B cell (primary cell): ENCODE results near the gene TOMM40. TPM values are rescaled to one million over a fixed set of nuclear protein-coding genes. Genes with fewer than 3 reads are reported as not detected.

ENCODE experiments used
- ATAC-seq: fragments of 200-7000 bp; cut with Tn5 transposase; one replicate; pipeline ENCODE4 v1.10.0; 2021; ENCODE audit warnings: low read depth, mild to moderate bottlenecking, moderate number of reproducible peaks, moderate library complexity
- CTCF ChIA-PET: fragments of 350-600 bp; sonication (Branson Sonifier 250); formaldehyde crosslinking; loops from one replicate; lab custom pipeline; 2021; ENCODE audit warnings: antibody characterized with exemption, inconsistent platforms; lab: Charles Lee
- POLR2A ChIA-PET: fragments of 350-600 bp; sonication (Branson Sonifier 250); formaldehyde crosslinking; loops from one replicate; lab custom pipeline; 2021; ENCODE audit warnings: antibody characterized with exemption; lab: Charles Lee
- DNase-seq: peaks from one replicate; pipeline ENCODE4 v3.0.0; 2013
- H2AFZ ChIP-seq: 2 replicates; pipeline ENCODE4 v1.6.1; 2012; ENCODE audit warnings: mild to moderate bottlenecking, low read depth, low read length; ENCODE audit not compliant: insufficient read depth, poor library complexity, severe bottlenecking
- H3K27ac ChIP-seq, 2 donors: 1 replicate in 1 of 2; 2 replicates in 1 of 2; pipeline ENCODE4 v1.5.1; 2012 to 2013; ENCODE audit warnings: low read length in 2 of 2, mild to moderate bottlenecking in 2 of 2, moderate library complexity in 1 of 2
- H3K27me3 ChIP-seq, 4 experiments: fragments of 200-600 bp in 1 of 4; sonication (generic) in 1 of 4; replicated peaks in 1 of 4; 1 replicate in 2 of 4; 2 replicates in 2 of 4; pipeline versions ENCODE4 v1.6.1 to v1.7.0; 2013 to 2016; ENCODE audit warnings: low read length in 3 of 4, mild to moderate bottlenecking in 2 of 4, mixed read lengths in 1 of 4, moderate library complexity in 1 of 4; ENCODE audit not compliant: insufficient read depth in 4 of 4, control insufficient read depth in 3 of 4; ENCODE audit errors: control extremely low read depth in 1 of 4
- H3K36me3 ChIP-seq, 2 experiments: replicated peaks in 1 of 2; 1 replicate in 1 of 2; 2 replicates in 1 of 2; pipeline versions ENCODE4 v1.6.1 to v1.7.1; 2013; ENCODE audit warnings: low read length in 1 of 2; ENCODE audit not compliant: insufficient read depth in 2 of 2, control insufficient read depth in 1 of 2; ENCODE audit errors: control extremely low read depth in 1 of 2, extremely low read depth in 1 of 2
- H3K4me1 ChIP-seq, 2 donors: fragments of 200-600 bp in 1 of 2; sonication (generic) in 1 of 2; 1 replicate in 1 of 2; 2 replicates in 1 of 2; pipeline versions ENCODE4 v1.5.1 to v1.6.1; 2013 to 2017; ENCODE audit warnings: low read length in 2 of 2; ENCODE audit not compliant: control insufficient read depth in 2 of 2, insufficient read depth in 2 of 2
- H3K4me2 ChIP-seq: replicated peaks from 2 replicates; pipeline ENCODE3; 2012; ENCODE audit warnings: mild to moderate bottlenecking, low read depth, low read length; ENCODE audit not compliant: poor library complexity, severe bottlenecking
- H3K4me3 ChIP-seq, 5 experiments: fragments of 200-600 bp in 1 of 5; sonication (generic) in 1 of 5; 1 replicate in 3 of 5; 2 replicates in 2 of 5; pipeline versions ENCODE4 v1.5.1 to v1.7.0; 2011 to 2016; ENCODE audit warnings: low read length in 4 of 5, mild to moderate bottlenecking in 4 of 5, low read depth in 2 of 5, control low read depth in 1 of 5, moderate library complexity in 1 of 5; ENCODE audit not compliant: insufficient read depth in 1 of 5; ENCODE audit errors: control extremely low read depth in 1 of 5, extremely low read depth in 1 of 5
- H3K79me2 ChIP-seq: fragments of 200-600 bp; sonication (generic); one replicate; pipeline ENCODE4 v1.6.0; 2016; ENCODE audit warnings: low read length; ENCODE audit not compliant: control insufficient read depth, insufficient read depth
- H3K9ac ChIP-seq: fragments of 200-600 bp; sonication (generic); 2 replicates; pipeline ENCODE4 v1.6.1; 2017; ENCODE audit warnings: mild to moderate bottlenecking, low read length, moderate library complexity
- H3K9me3 ChIP-seq, 3 donors: one replicate each; pipeline versions ENCODE4 v1.6.1 to v1.7.1; 2013; ENCODE audit warnings: low read length in 2 of 3; ENCODE audit not compliant: control insufficient read depth in 2 of 3, insufficient read depth in 1 of 3; ENCODE audit errors: control extremely low read depth in 1 of 3
- H4K20me1 ChIP-seq: 2 replicates; pipeline ENCODE4 v1.6.0; 2012; ENCODE audit warnings: mild to moderate bottlenecking, low read length; ENCODE audit not compliant: insufficient read depth, control insufficient read depth, poor library complexity, severe bottlenecking
- H3K27ac Mint-ChIP-seq: one replicate; pipeline ENCODE4 v1.8.0; 2021; ENCODE audit warnings: mixed read lengths
- H3K27me3 Mint-ChIP-seq: one replicate; pipeline ENCODE4 v1.8.0; 2021; ENCODE audit warnings: mixed read lengths
- H3K4me1 Mint-ChIP-seq: one replicate; pipeline ENCODE4 v1.8.0; 2021; ENCODE audit warnings: mixed read lengths
- H3K4me3 Mint-ChIP-seq: one replicate; pipeline ENCODE4 v1.8.0; 2021; ENCODE audit warnings: mixed read lengths
- H3K9me3 Mint-ChIP-seq: one replicate; pipeline ENCODE4 v1.8.0; 2022; ENCODE audit warnings: mixed read lengths; ENCODE audit not compliant: insufficient read depth
- EZH2 ChIP-seq: IDR thresholded peaks from 2 replicates; pipeline ENCODE4 v1.6.1; 2012; ENCODE audit warnings: borderline replicate concordance, low read depth, mild to moderate bottlenecking, moderate library complexity, low read length; ENCODE audit not compliant: insufficient read depth, poor library complexity, severe bottlenecking
- WGBS: methylation state at CpG from one replicate; pipeline ENCODE4 v1.1.5; 2013; ENCODE audit warnings: missing lambda C conversion rate; ENCODE audit not compliant: insufficient coverage; 5-methylcytosine and 5-hydroxymethylcytosine counted together
- intact Hi-C: fragments of 100-400 bp; cut with micrococcal nuclease; formaldehyde crosslinking; loops from one replicate; pipeline ENCODE4 v1.10.0; 2022
- polyA plus RNA-seq: library from polyadenylated mRNA; depleted of rRNA; stranded (reverse); fragments of >200 nt; gene quantifications from 2 replicates; pipeline ENCODE4 v1.2.3, GENCODE V29; 2012
- total RNA-seq, 2 donors: library from RNA; stranded (reverse); fragments of 120-200 nt in 1 of 2; gene quantifications; 1 replicate in 1 of 2; 2 replicates in 1 of 2; pipeline versions ENCODE4 v1.2.3 to v1.2.4, GENCODE V29; 2013 to 2022
- TF ChIP-seq, protein P1 (sequence below): fragments of 200-600 bp; IDR thresholded peaks from one replicate; pipeline ENCODE4 v1.8.0; 2022; ENCODE audit warnings: antibody characterized with exemption, mild to moderate bottlenecking

Gene TOMM40
- total and polyA plus RNA-seq, 2 donors (not counting 1 experiment from before 2014, with no cell fraction given): 30.9 to 31.1 TPM

- no peak for TF ChIP-seq EZH2
- TF ChIP-seq, protein P1, sequence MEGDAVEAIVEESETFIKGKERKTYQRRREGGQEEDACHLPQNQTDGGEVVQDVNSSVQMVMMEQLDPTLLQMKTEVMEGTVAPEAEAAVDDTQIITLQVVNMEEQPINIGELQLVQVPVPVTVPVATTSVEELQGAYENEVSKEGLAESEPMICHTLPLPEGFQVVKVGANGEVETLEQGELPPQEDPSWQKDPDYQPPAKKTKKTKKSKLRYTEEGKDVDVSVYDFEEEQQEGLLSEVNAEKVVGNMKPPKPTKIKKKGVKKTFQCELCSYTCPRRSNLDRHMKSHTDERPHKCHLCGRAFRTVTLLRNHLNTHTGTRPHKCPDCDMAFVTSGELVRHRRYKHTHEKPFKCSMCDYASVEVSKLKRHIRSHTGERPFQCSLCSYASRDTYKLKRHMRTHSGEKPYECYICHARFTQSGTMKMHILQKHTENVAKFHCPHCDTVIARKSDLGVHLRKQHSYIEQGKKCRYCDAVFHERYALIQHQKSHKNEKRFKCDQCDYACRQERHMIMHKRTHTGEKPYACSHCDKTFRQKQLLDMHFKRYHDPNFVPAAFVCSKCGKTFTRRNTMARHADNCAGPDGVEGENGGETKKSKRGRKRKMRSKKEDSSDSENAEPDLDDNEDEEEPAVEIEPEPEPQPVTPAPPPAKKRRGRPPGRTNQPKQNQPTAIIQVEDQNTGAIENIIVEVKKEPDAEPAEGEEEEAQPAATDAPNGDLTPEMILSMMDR: no peak
Observed at GRCh38 chr19:44894052-44894400, 3.0 kb downstream of the TOMM40 start.

DNA sequence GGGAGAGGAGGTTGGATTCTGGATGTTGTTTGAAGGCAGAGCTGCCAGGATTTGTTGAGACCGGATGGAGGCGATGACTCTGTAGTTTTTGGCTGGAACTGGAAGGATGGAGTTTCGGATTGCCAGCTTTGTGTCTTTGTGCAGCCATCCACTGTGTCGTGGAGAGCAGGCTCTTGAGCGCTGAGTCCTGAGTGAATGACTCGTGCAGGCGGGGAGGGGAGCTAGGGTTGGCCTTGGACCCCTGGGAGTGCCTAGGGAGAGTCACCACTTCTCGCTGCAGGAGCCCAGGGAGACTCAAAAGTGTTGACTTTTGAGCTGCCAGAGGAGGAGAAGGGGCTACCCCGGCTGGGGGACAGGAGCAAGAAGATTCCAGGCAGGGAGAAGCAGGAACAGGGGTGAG lies 3.9 kb downstream of the TOMM40 start:
- peaks cover 0 to 55% of the 10 kb centered on the region in 2 experiments for H3K36me3 ChIP-seq
- peaks cover 7% of the 10 kb centered on the region for H4K20me1 ChIP-seq
- no peak overlapping the region for H3K27ac ChIP-seq
- Mint-ChIP-seq H3K27me3 (no peaks in the 10 kb centered on the region), H3K27ac (no peak overlapping the region), H3K9me3 (no peaks in the 10 kb centered on the region), H3K4me1 (peaks cover 26% of the 10 kb centered on the region), H3K4me3 (no peak overlapping the region)
- H3K27me3 ChIP-seq: no peaks in the 10 kb centered on the region
- H3K4me1 ChIP-seq: peaks cover 10 to 16% of the 10 kb centered on the region in 2 donors
- H3K9me3 ChIP-seq: no peaks in the 10 kb centered on the region
- H3K4me3 ChIP-seq: no peak overlapping the region
- DNase-seq: no peak
- no peak overlapping the region for H3K9ac ChIP-seq
- H2AFZ ChIP-seq: no peak overlapping the region
- no peak overlapping the region for H3K4me2 ChIP-seq
- peaks cover 25% of the 10 kb centered on the region for H3K79me2 ChIP-seq
- intact Hi-C loops: no loop called here
- no peak for ATAC-seq
- ChIA-PET CTCF (interaction anchor here (1.1 kb wide), 1 partner anchor 11 kb away, joined by 3 read pairs; no protein-coding TSS in a partner anchor), POLR2A (no interaction called here)
- TF ChIP-seq EZH2: no peak
- TF ChIP-seq, protein P1: no peak
- 93% methylated on average over 9 of the region's 9 CpGs for WGBS

More at GRCh38 chr19:44894052-44894400, 3.0 kb downstream of the TOMM40 start:
- ChIA-PET POLR2A (interaction anchor here (0.7 kb wide), 1 partner anchor 141 kb away, joined by 6 read pairs; no protein-coding TSS in a partner anchor), CTCF (interaction anchor here (1.1 kb wide), 1 partner anchor 12 kb away, joined by 3 read pairs; no protein-coding TSS in a partner anchor)
- H3K4me1 Mint-ChIP-seq: peaks cover 27% of the 10 kb centered on the region
- peaks cover 0 to 52% of the 10 kb centered on the region in 2 experiments for H3K36me3 ChIP-seq
- H3K27ac ChIP-seq: no peak overlapping the region
- no peak for DNase-seq
- H3K79me2 ChIP-seq: peaks cover 25% of the 10 kb centered on the region
- no peak overlapping the region for H2AFZ ChIP-seq
- no peak overlapping the region for H3K9ac ChIP-seq
- H3K9me3 ChIP-seq: peaks cover 0 to 3% (median 0%) of the 10 kb centered on the region in 3 donors
- intact Hi-C loops: no loop called here
- no peak for ATAC-seq
- peaks cover 16 to 21% of the 10 kb centered on the region in 2 donors for H3K4me1 ChIP-seq
- H3K9me3 Mint-ChIP-seq: no peaks in the 10 kb centered on the region
- H3K4me2 ChIP-seq: no peak overlapping the region
- H3K27ac Mint-ChIP-seq: no peak overlapping the region
- peaks cover 7% of the 10 kb centered on the region for H4K20me1 ChIP-seq
- 100% methylated on average over 2 of the region's 6 CpGs for WGBS
- H3K4me3 Mint-ChIP-seq: no peak overlapping the region
- no peak overlapping the region for H3K4me3 ChIP-seq
- no peaks in the 10 kb centered on the region for H3K27me3 Mint-ChIP-seq
- no peaks in the 10 kb centered on the region for H3K27me3 ChIP-seq
